IMR-90 (cell line): ENCODE results near the gene SPINT2. TPM values are rescaled to one million over a fixed set of nuclear protein-coding genes. Genes with fewer than 3 reads are reported as not detected.

Source experiments
- ATAC-seq: fragments of 200-7000 bp; cut with Tn5 transposase; 2 replicates; pipeline ENCODE4 v1.9.1; 2020; ENCODE audit warnings: low read depth, mild to moderate bottlenecking, moderate library complexity
- BruUV-seq: library from RNA; stranded (reverse); fragments of 400-500 nt; replicated peaks from 2 replicates; lab custom pipeline; 2021; lab: Mats Ljungman, UMichigan
- CTCF ChIA-PET: fragments of 300-600 bp; formaldehyde crosslinking; extraction: SDS; loops from one replicate; lab custom pipeline; 2021; ENCODE audit warnings: antibody characterized with exemption; lab: Yijun Ruan, JAX
- POLR2A ChIA-PET: fragments of 300-600 bp; sonication (Branson Sonifier 250); formaldehyde crosslinking; loops from one replicate; lab custom pipeline; 2022; ENCODE audit warnings: antibody characterized with exemption; ENCODE audit not compliant: unreplicated experiment; lab: Charles Lee
- DNase-seq: peaks from one replicate; pipeline ENCODE4 v3.0.0; 2013
- H2AFZ ChIP-seq: replicated peaks from 2 replicates; pipeline ENCODE3; 2013; ENCODE audit warnings: low read length, mild to moderate bottlenecking; ENCODE audit not compliant: poor library complexity
- H2AK5ac ChIP-seq: 2 replicates; pipeline ENCODE4 v1.6.1; 2013; ENCODE audit warnings: low read depth, low read length, inconsistent platforms
- H2AK9ac ChIP-seq: replicated peaks from 2 replicates; pipeline ENCODE3; 2013; ENCODE audit warnings: mild to moderate bottlenecking, low read depth, low read length, moderate library complexity; ENCODE audit not compliant: poor library complexity
- H2BK120ac ChIP-seq: 2 replicates; pipeline ENCODE4 v1.6.1; 2013; ENCODE audit warnings: low read depth, low read length, inconsistent platforms
- H2BK15ac ChIP-seq: 3 replicates; pipeline ENCODE4 v1.6.1; 2013; ENCODE audit warnings: low read depth, low read length, inconsistent platforms
- H2BK20ac ChIP-seq: 2 replicates; pipeline ENCODE4 v1.6.1; 2013; ENCODE audit warnings: low read depth, mild to moderate bottlenecking, inconsistent platforms, low read length, moderate library complexity
- H2BK5ac ChIP-seq: 2 replicates; pipeline ENCODE4 v1.6.1; 2013; ENCODE audit warnings: mild to moderate bottlenecking, low read depth, low read length, inconsistent platforms; ENCODE audit not compliant: poor library complexity, severe bottlenecking
- H3K14ac ChIP-seq: replicated peaks from 2 replicates; pipeline ENCODE4 v1.6.1; 2013; ENCODE audit warnings: low read depth, low read length, inconsistent platforms
- H3K18ac ChIP-seq: 2 replicates; pipeline ENCODE4 v1.6.1; 2013; ENCODE audit warnings: low read depth, low read length, control low read depth
- H3K23ac ChIP-seq: 2 replicates; pipeline ENCODE4 v1.6.1; 2013; ENCODE audit warnings: low read depth, low read length, inconsistent platforms
- H3K27ac ChIP-seq: 2 replicates; pipeline ENCODE4 v1.5.1; 2013; ENCODE audit warnings: mild to moderate bottlenecking, control low read depth, low read length; ENCODE audit not compliant: insufficient read depth
- H3K27me3 ChIP-seq: 2 replicates; pipeline ENCODE4 v1.6.1; 2013; ENCODE audit warnings: low read length; ENCODE audit not compliant: control insufficient read depth, insufficient read depth
- H3K36me3 ChIP-seq: 2 replicates; pipeline ENCODE4 v1.6.1; 2013; ENCODE audit warnings: low read length, mixed read lengths; ENCODE audit not compliant: control insufficient read depth, insufficient read depth
- H3K4ac ChIP-seq: 2 replicates; pipeline ENCODE4 v1.6.1; 2013; ENCODE audit warnings: low read depth, low read length, inconsistent platforms
- H3K4me1 ChIP-seq: 2 replicates; pipeline ENCODE4 v1.6.1; 2013; ENCODE audit warnings: low read length, mixed read lengths; ENCODE audit not compliant: control insufficient read depth, insufficient read depth
- H3K4me2 ChIP-seq: 2 replicates; pipeline ENCODE4 v1.6.1; 2013; ENCODE audit warnings: low read depth, mild to moderate bottlenecking, control low read depth, low read length, moderate library complexity
- H3K4me3 ChIP-seq: 2 replicates; pipeline ENCODE4 v1.5.1; 2013; ENCODE audit warnings: low read depth, mild to moderate bottlenecking, control low read depth, low read length, moderate library complexity; ENCODE audit not compliant: insufficient read depth
- H3K56ac ChIP-seq: 2 replicates; pipeline ENCODE4 v1.6.1; 2013; ENCODE audit warnings: low read length, inconsistent platforms; ENCODE audit not compliant: insufficient read depth; ENCODE audit errors: extremely low read depth
- H3K79me1 ChIP-seq, 2 experiments: 2 replicates each; pipeline ENCODE4 v1.6.1; 2013; ENCODE audit warnings: low read length in 2 of 2, inconsistent platforms in 1 of 2, low read depth in 1 of 2
- H3K9ac ChIP-seq: 2 replicates; pipeline ENCODE4 v1.6.1; 2013; ENCODE audit warnings: low read depth, low read length, control low read depth
- H3K9me1 ChIP-seq: 2 replicates; pipeline ENCODE4 v1.6.1; 2013; ENCODE audit warnings: low read length, inconsistent platforms; ENCODE audit not compliant: insufficient read depth
- H3K9me3 ChIP-seq: 2 replicates; pipeline ENCODE4 v1.6.1; 2013; ENCODE audit warnings: low read length; ENCODE audit not compliant: control insufficient read depth, insufficient read depth
- H4K20me1 ChIP-seq: 2 replicates; pipeline ENCODE4 v1.6.1; 2013; ENCODE audit warnings: low read length, inconsistent platforms; ENCODE audit not compliant: insufficient read depth
- H4K5ac ChIP-seq: 2 replicates; pipeline ENCODE4 v1.6.1; 2013; ENCODE audit warnings: mild to moderate bottlenecking, low read depth, low read length, control low read depth
- H4K8ac ChIP-seq, 2 experiments: 2 replicates each; pipeline ENCODE4 v1.6.1; 2013; ENCODE audit warnings: low read depth in 2 of 2, low read length in 2 of 2, control low read depth in 1 of 2, inconsistent platforms in 1 of 2
- H4K91ac ChIP-seq: 2 replicates; pipeline ENCODE4 v1.6.1; 2013; ENCODE audit warnings: low read depth, low read length, inconsistent platforms; ENCODE audit not compliant: insufficient read depth
- CEBPB ChIP-seq: IDR thresholded peaks from 2 replicates; pipeline ENCODE4 v1.6.1; 2012; ENCODE audit warnings: low read depth, low read length, improper control_type of control experiment
- CHD1 ChIP-seq: IDR thresholded peaks from 2 replicates; pipeline ENCODE4 v1.6.1; 2012; ENCODE audit warnings: low read depth, low read length, improper control_type of control experiment
- CTCF ChIP-seq: conservative IDR thresholded peaks from 2 replicates; pipeline ENCODE4 v1.5.1; 2012; ENCODE audit warnings: mild to moderate bottlenecking, low read depth, low read length, improper control_type of control experiment
- FOS ChIP-seq: fragments of 150-350 bp; IDR thresholded peaks from 2 replicates; pipeline ENCODE4 v1.6.1; 2016; ENCODE audit warnings: low read depth, low read length
- MAFK ChIP-seq: IDR thresholded peaks from 2 replicates; pipeline ENCODE4 v1.6.1; 2012; ENCODE audit warnings: low read depth, low read length, improper control_type of control experiment
- MAZ ChIP-seq: IDR thresholded peaks from 2 replicates; pipeline ENCODE4 v1.6.1; 2012; ENCODE audit warnings: low read depth, mild to moderate bottlenecking, low read length, improper control_type of control experiment, moderate library complexity, borderline replicate concordance
- POLR2A ChIP-seq: IDR thresholded peaks from 2 replicates; pipeline ENCODE4 v1.6.1; 2012; ENCODE audit warnings: mild to moderate bottlenecking, low read depth, low read length
- RAD21 ChIP-seq: IDR thresholded peaks from 2 replicates; pipeline ENCODE4 v1.6.1; 2012; ENCODE audit warnings: low read length, improper control_type of control experiment
- RCOR1 ChIP-seq: IDR thresholded peaks from 2 replicates; pipeline ENCODE4 v1.6.1; 2012; ENCODE audit warnings: mild to moderate bottlenecking, low read length, improper control_type of control experiment; ENCODE audit not compliant: insufficient replicate concordance
- RFX5 ChIP-seq: IDR thresholded peaks from 2 replicates; pipeline ENCODE4 v1.8.0; 2012; ENCODE audit warnings: low read depth, mild to moderate bottlenecking, low read length, moderate library complexity
- SMC3 ChIP-seq: fragments of 150-350 bp; IDR thresholded peaks from 2 replicates; pipeline ENCODE4 v1.6.1; 2016; ENCODE audit warnings: low read depth, mild to moderate bottlenecking, antibody characterized with exemption, low read length, moderate library complexity
- USF2 ChIP-seq: fragments of 150-350 bp; IDR thresholded peaks from 2 replicates; pipeline ENCODE4 v1.6.1; 2017; ENCODE audit warnings: mild to moderate bottlenecking, antibody characterized with exemption, low read length, low read depth
- WGBS, 2 experiments: methylation state at CpG; one replicate each; pipeline versions ENCODE4 v1.1.5 to v1.1.7; 2013; ENCODE audit warnings: missing lambda C conversion rate in 2 of 2; ENCODE audit not compliant: insufficient read length in 1 of 2; ENCODE audit errors: extremely low coverage in 2 of 2; 5-methylcytosine and 5-hydroxymethylcytosine counted together
- dilution Hi-C: fragments of 300-500 bp; cut with HindIII; formaldehyde crosslinking; loops from one replicate; pipeline ENCODE4 v1.14.3; 2018; ENCODE audit warnings: low sequenced_read_pairs; ENCODE audit not compliant: unreplicated experiment
- in situ Hi-C: fragments of 300-500 bp; cut with MboI; formaldehyde crosslinking; loops from 3 replicates; pipeline ENCODE4 v1.14.3; 2019; ENCODE audit warnings: low sequenced_read_pairs, inconsistent platforms, mixed read lengths
- intact Hi-C: fragments of 100-400 bp; cut with micrococcal nuclease; formaldehyde crosslinking; loops from 2 replicates; pipeline ENCODE4 v1.10.0; 2022
- polyA plus RNA-seq, 3 experiments: library from polyadenylated mRNA; depleted of rRNA; stranded (reverse); fragments of >200 nt; gene quantifications; 2 replicates each; pipeline ENCODE4 v1.2.3, GENCODE V29; 2012; ENCODE audit warnings: low replicate concordance in 1 of 3
- total RNA-seq: library from RNA; depleted of rRNA; stranded (reverse); fragments of >200 nt; gene quantifications from 2 replicates; pipeline ENCODE4 v1.2.3, GENCODE V29; 2012

SPINT2 gene
- total and polyA plus RNA-seq, 2 of the 4 experiments (the other 2 are of a cell fraction), result 0.54 to 1.2 TPM

GRCh38 chr19:38337360-38337653 lies 72.9 kb downstream of the SPINT2 start:
- Histone ChIP-seq H3K4me2 (no peak overlapping the region; the same call in 1 of the 2 replicates), H2AFZ (peak overlapping the region; percentile 85)

More at GRCh38 chr19:38337360-38337653, 72.9 kb downstream of the SPINT2 start:
- Histone ChIP-seq H3K9me3 (no peaks in the 10 kb centered on the region), H2AK9ac (peak overlapping the region; percentile 37), H4K5ac (no peak overlapping the region), H3K56ac (no peak overlapping the region), H4K91ac (no peak overlapping the region), H4K8ac (0 out of 4 replicates have a peak overlapping the region, but pooled peaks of 1 of the 2 experiments have one; percentile 40), H3K27ac (no peak overlapping the region), H3K18ac (no peak overlapping the region), H3K4me3 (no peak overlapping the region), H3K36me3 (no peaks in the 10 kb centered on the region), H2BK120ac (no peak overlapping the region), H3K79me1 (no peaks in the 10 kb centered on the region; a peak in 1 of 4 replicates), H2BK15ac (no peak overlapping the region), H3K14ac (no peak overlapping the region), H3K4me1 (no peaks in the 10 kb centered on the region), H2BK5ac (no peak overlapping the region), H3K27me3 (no peaks in the 10 kb centered on the region), H2AK5ac (0 out of 2 replicates have a peak overlapping the region, but pooled peaks have one; percentile 58), H4K20me1 (no peaks in the 10 kb centered on the region), H2BK20ac (no peak overlapping the region), H3K4ac (no peak overlapping the region), H3K9me1 (peaks cover 5% of the 10 kb centered on the region; the same call in 1 of the 2 replicates), H3K9ac (no peak overlapping the region), H3K23ac (no peak overlapping the region)
- no peak for DNase-seq
- in situ Hi-C loops (loop anchor here (10.0 kb wide), 1 partner anchor 443 kb away; no protein-coding TSS in a partner anchor), dilution Hi-C loops (no loop called here), intact Hi-C loops (loop anchor here (2.0 kb wide), 2 partner anchors 37 to 435 kb away; partner anchors contain the start of gene PSMD8)
- BruUV-seq, result no TSS peak
- POLR2A ChIA-PET, result no interaction called here
- TF ChIP-seq RCOR1, result no peak
- TF ChIP-seq RAD21, result no peak
- no peak for TF ChIP-seq RFX5
- no peak for TF ChIP-seq CHD1
- TF ChIP-seq CTCF, result no peak
- no peak for TF ChIP-seq MAFK
- no peak for TF ChIP-seq USF2
- TF ChIP-seq CEBPB, result no peak
- no peak for TF ChIP-seq MAZ
- TF ChIP-seq FOS, result no peak
- TF ChIP-seq POLR2A, result no peak
- TF ChIP-seq SMC3, result no peak
- CTCF ChIA-PET, result no interaction called here
- ATAC-seq, result no peak
- WGBS, 2 experiments, result no CpG with 5 or more reads among the region's 10 CpGs
